ENCODE results near the gene TMEM41A.
"Not testable (repeated sequence)": the region's sequence is repeated elsewhere in the genome, so short reads cannot be mapped to it uniquely, and the experiment has no call there.

The TMEM41A gene

GRCh38 chr3:185486394-185486793, 12.4 kb downstream of the TMEM41A start:
- no peak for DNase-seq

- DNase-seq: no peak
These were observed 14.5 kb downstream of the TMEM41A start for GRCh38 chr3:185484296-185484695.

- DNase-seq: no peak
These were observed 19.4 kb downstream of the TMEM41A start for GRCh38 chr3:185479373-185479945.

- DNase-seq: no peak
These were observed 21.5 kb downstream of the TMEM41A start for GRCh38 chr3:185477316-185477715.

- DNase-seq: not testable (repeated sequence)
These were observed 23.9 kb downstream of the TMEM41A start for GRCh38 chr3:185474922-185475321.

GRCh38 chr3:185473290-185473815, 25.5 kb downstream of the TMEM41A start:
- DNase-seq: no peak

- DNase-seq: no peak
These were observed 28.5 kb downstream of the TMEM41A start for GRCh38 chr3:185470323-185470722.

- no peak for DNase-seq
These were observed 29.3 kb downstream of the TMEM41A start for GRCh38 chr3:185469542-185469941.

- DNase-seq: not testable (repeated sequence)
These were observed 32.7 kb downstream of the TMEM41A start for GRCh38 chr3:185466123-185466522.

- DNase-seq: no peak
These were observed 33.4 kb downstream of the TMEM41A start for GRCh38 chr3:185465471-185465870.

- no peak for DNase-seq
These were observed 38.0 kb downstream of the TMEM41A start for GRCh38 chr3:185460719-185461350.

GRCh38 chr3:185460309-185460708, 38.5 kb downstream of the TMEM41A start:
- no peak for DNase-seq

- DNase-seq: no peak
These were observed 41.5 kb downstream of the TMEM41A start for GRCh38 chr3:185457376-185457775.

GRCh38 chr3:185451432-185451831, 47.4 kb downstream of the TMEM41A start:
- not testable (repeated sequence) for DNase-seq

- DNase-seq: no peak
These were observed 50.7 kb downstream of the TMEM41A start for GRCh38 chr3:185448107-185448506.

- DNase-seq: no peak
These were observed 54.5 kb downstream of the TMEM41A start for GRCh38 chr3:185444329-185444728.

GRCh38 chr3:185442031-185442430, 56.8 kb downstream of the TMEM41A start:
- DNase-seq: no peak

- DNase-seq: no peak
These were observed 58.9 kb downstream of the TMEM41A start for GRCh38 chr3:185439745-185440466.
